NCI-H526 (cell line): ENCODE measurements around the gene NCOA1.
A peak's percentile ranks its signal among the peaks of the same experiment; 100 is the strongest.
"Not testable (repeated sequence)": the region's sequence is repeated elsewhere in the genome, so short reads cannot be mapped to it uniquely, and the experiment has no call there.

Source experiments
- DNase-seq, 2 experiments: peaks; one replicate each; lab custom pipeline; 2025; lab: John Stamatoyannopoulos, UW

NCOA1 gene

GRCh38 chr2:24632172-24632571 lies 141.1 kb downstream of the NCOA1 start:
- no peak for DNase-seq

GRCh38 chr2:24635181-24635580 lies 144.1 kb downstream of the NCOA1 start:
- DNase-seq, result peak; percentile 58 to 66

- DNase-seq, result no peak
Observed at GRCh38 chr2:24638568-24638967, 147.5 kb downstream of the NCOA1 start.

GRCh38 chr2:24642351-24642750 lies 151.3 kb downstream of the NCOA1 start:
- DNase-seq, result no peak

GRCh38 chr2:24643051-24643450 lies 152.0 kb downstream of the NCOA1 start:
- DNase-seq, result no peak

GRCh38 chr2:24644032-24644431 lies 153.0 kb downstream of the NCOA1 start:
- no peak for DNase-seq

- DNase-seq, result no peak
Observed at GRCh38 chr2:24650997-24651642, 160.1 kb downstream of the NCOA1 start.

- DNase-seq, result no peak
Observed at GRCh38 chr2:24651643-24652003, 160.6 kb downstream of the NCOA1 start.

- DNase-seq, result no peak
Observed at GRCh38 chr2:24652265-24653182, 161.5 kb downstream of the NCOA1 start.

- DNase-seq, result no peak
Observed at GRCh38 chr2:24657818-24658217, 166.8 kb downstream of the NCOA1 start.

GRCh38 chr2:24658531-24659202 lies 167.6 kb downstream of the NCOA1 start:
- no peak for DNase-seq

- no peak for DNase-seq
Observed at GRCh38 chr2:24659862-24660261, 168.8 kb downstream of the NCOA1 start.

GRCh38 chr2:24667542-24667941 lies 176.5 kb downstream of the NCOA1 start:
- no peak for DNase-seq

GRCh38 chr2:24671230-24671629 lies 180.2 kb downstream of the NCOA1 start:
- no peak for DNase-seq

GRCh38 chr2:24672589-24672988 lies 181.5 kb downstream of the NCOA1 start:
- no peak for DNase-seq

- DNase-seq, result no peak
Observed at GRCh38 chr2:24675338-24675737, 184.3 kb downstream of the NCOA1 start.

- no peak for DNase-seq
Observed at GRCh38 chr2:24676493-24676892, 185.4 kb downstream of the NCOA1 start.

GRCh38 chr2:24678066-24678465 lies 187.0 kb downstream of the NCOA1 start:
- DNase-seq, result not testable (repeated sequence)

GRCh38 chr2:24680196-24680595 lies 189.1 kb downstream of the NCOA1 start:
- no peak for DNase-seq

GRCh38 chr2:24682304-24682703 lies 191.2 kb downstream of the NCOA1 start:
- no peak for DNase-seq

- no peak for DNase-seq
Observed at GRCh38 chr2:24683408-24683807, 192.4 kb downstream of the NCOA1 start.

- no peak for DNase-seq
Observed at GRCh38 chr2:24690524-24690923, 199.5 kb downstream of the NCOA1 start.

- no peak for DNase-seq
Observed at GRCh38 chr2:24691806-24692205, 200.8 kb downstream of the NCOA1 start.
